Panc1 (cell line): Measurements from ENCODE around the gene DCST1. TPM values are rescaled to one million over a fixed set of nuclear protein-coding genes. Genes with fewer than 3 reads are reported as not detected.

ENCODE experiments used
- ATAC-seq: fragments of 200-7000 bp; cut with Tn5 transposase; 2 replicates; pipeline ENCODE4 v1.9.1; 2020; ENCODE audit warnings: mild to moderate bottlenecking, moderate library complexity
- BruUV-seq: library from RNA; stranded (reverse); fragments of 400-500 nt; replicated peaks from 2 replicates; lab custom pipeline; 2021; lab: Mats Ljungman, UMichigan
- CTCF ChIA-PET: fragments of 300-600 bp; sonication (Branson Sonifier 250); formaldehyde crosslinking; loops from one replicate; lab custom pipeline; 2022; ENCODE audit warnings: antibody characterized with exemption; lab: Charles Lee
- POLR2A ChIA-PET: fragments of 300-600 bp; sonication (Branson Sonifier 250); formaldehyde crosslinking; loops from one replicate; lab custom pipeline; 2022; ENCODE audit warnings: antibody characterized with exemption; lab: Charles Lee
- DNase-seq: peaks from one replicate; pipeline ENCODE4 v3.0.0-alpha.2; 2010; ENCODE audit warnings: low read depth, low spot score
- H3K27ac ChIP-seq: 2 replicates; pipeline ENCODE4 v1.5.1; 2011; ENCODE audit warnings: mild to moderate bottlenecking, low read length, inconsistent platforms
- H3K27me3 ChIP-seq: fragments of 200-500 bp; sonication (Bioruptor generic); 2 replicates; pipeline ENCODE4 v1.6.0; 2014; ENCODE audit warnings: low read length, inconsistent platforms; ENCODE audit not compliant: control insufficient read depth, insufficient read depth
- H3K36me3 ChIP-seq: fragments of 200-500 bp; sonication (Bioruptor generic); 2 replicates; pipeline ENCODE4 v1.5.1; 2014; ENCODE audit warnings: inconsistent platforms, mild to moderate bottlenecking, low read length, moderate library complexity; ENCODE audit not compliant: control insufficient read depth, insufficient read depth
- H3K4me1 ChIP-seq: 2 replicates; pipeline ENCODE4 v1.5.1; 2011; ENCODE audit warnings: inconsistent platforms, mild to moderate bottlenecking, low read length, moderate library complexity; ENCODE audit not compliant: control insufficient read depth, insufficient read depth
- H3K4me3 ChIP-seq, 2 experiments: 2 replicates each; pipeline ENCODE4 v1.5.1; 2011 to 2012; ENCODE audit warnings: low read depth in 2 of 2, low read length in 2 of 2, mild to moderate bottlenecking in 2 of 2, inconsistent platforms in 1 of 2, moderate library complexity in 1 of 2
- H3K9me3 ChIP-seq: fragments of 200-500 bp; sonication (Bioruptor generic); 2 replicates; pipeline ENCODE4 v1.5.1; 2014; ENCODE audit warnings: low read depth, mild to moderate bottlenecking, inconsistent platforms, low read length, moderate library complexity; ENCODE audit not compliant: control insufficient read depth, insufficient read depth
- POLR2AphosphoS5 ChIP-seq: IDR thresholded peaks from 2 replicates; pipeline ENCODE4 v1.6.1; 2012; ENCODE audit warnings: mild to moderate bottlenecking, low read depth, low read length, moderate library complexity
- SIN3A ChIP-seq: IDR thresholded peaks from 2 replicates; pipeline ENCODE4 v1.6.1; 2012; ENCODE audit warnings: low read depth, mild to moderate bottlenecking, low read length, moderate library complexity, borderline replicate concordance; ENCODE audit not compliant: insufficient read depth
- TCF7L2 ChIP-seq: IDR thresholded peaks from 2 replicates; pipeline ENCODE4 v1.6.1; 2011; ENCODE audit warnings: mild to moderate bottlenecking, low read depth, low read length, inconsistent platforms
- in situ Hi-C: cut with HindIII; loops from 2 replicates; pipeline ENCODE4 v1.10.0; 2016; ENCODE audit warnings: low sequenced_read_pairs, low pct_unique_long_range_greater_than_20kb
- intact Hi-C: fragments of 100-400 bp; cut with micrococcal nuclease; formaldehyde crosslinking; loops from one replicate; pipeline ENCODE4 v1.10.0; 2022; ENCODE audit not compliant: unreplicated experiment
- total RNA-seq: library from RNA; stranded (reverse); gene quantifications from one replicate; pipeline ENCODE4 v1.2.1, GENCODE V29; 2021; ENCODE audit not compliant: unreplicated experiment
- TF ChIP-seq, protein P1 (sequence below), 2 experiments: IDR thresholded peaks; 2 replicates each; pipeline ENCODE4 v1.6.1; 2011 to 2012; ENCODE audit warnings: low read depth in 2 of 2, control low read depth in 1 of 2, low read length in 1 of 2, mild to moderate bottlenecking in 1 of 2, moderate library complexity in 1 of 2; ENCODE audit not compliant: insufficient read depth in 1 of 2
- TF ChIP-seq, protein P2 (sequence below): fragments of 450-650 bp; IDR thresholded peaks from 2 replicates; pipeline ENCODE4 v1.5.1; 2017; ENCODE audit warnings: mild to moderate bottlenecking

The DCST1 gene
- total RNA-seq, 1 experiment from 2014 or later: not detected

DNA sequence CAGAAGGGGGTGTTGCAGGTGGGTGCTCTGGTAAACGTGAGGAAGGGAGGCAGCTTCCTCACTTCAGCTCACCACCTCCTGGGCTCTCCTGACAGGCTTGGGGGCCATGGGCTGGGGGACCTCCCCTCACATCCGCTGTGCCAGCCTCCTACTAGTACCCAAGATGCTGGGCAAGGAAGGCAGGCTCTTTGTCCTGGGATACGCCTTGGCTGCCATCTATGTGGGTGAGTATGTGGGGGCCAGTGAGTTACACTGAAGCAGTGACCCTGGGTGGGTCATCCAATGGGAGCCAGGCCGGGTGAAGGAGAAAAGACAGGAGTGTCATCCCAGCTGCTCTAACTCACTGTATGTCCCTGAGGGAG lies 5.7 kb downstream of the DCST1 start:
- intact Hi-C loops: no loop called here
- BruUV-seq: no TSS peak
- Histone ChIP-seq H3K36me3 (no peaks in the 10 kb centered on the region), H3K4me3 (no peak overlapping the region), H3K27me3 (no peaks in the 10 kb centered on the region), H3K27ac (no peak overlapping the region), H3K4me1 (no peaks in the 10 kb centered on the region), H3K9me3 (no peaks in the 10 kb centered on the region)
- POLR2A ChIA-PET: no interaction called here
- in situ Hi-C loops: no loop called here
- ATAC-seq (no peak), DNase-seq (no peak)
- CTCF ChIA-PET: interaction anchor here (0.6 kb wide), 1 partner anchor 32 kb away, joined by 3 read pairs; no protein-coding TSS in a partner anchor
- TF ChIP-seq, protein P1, sequence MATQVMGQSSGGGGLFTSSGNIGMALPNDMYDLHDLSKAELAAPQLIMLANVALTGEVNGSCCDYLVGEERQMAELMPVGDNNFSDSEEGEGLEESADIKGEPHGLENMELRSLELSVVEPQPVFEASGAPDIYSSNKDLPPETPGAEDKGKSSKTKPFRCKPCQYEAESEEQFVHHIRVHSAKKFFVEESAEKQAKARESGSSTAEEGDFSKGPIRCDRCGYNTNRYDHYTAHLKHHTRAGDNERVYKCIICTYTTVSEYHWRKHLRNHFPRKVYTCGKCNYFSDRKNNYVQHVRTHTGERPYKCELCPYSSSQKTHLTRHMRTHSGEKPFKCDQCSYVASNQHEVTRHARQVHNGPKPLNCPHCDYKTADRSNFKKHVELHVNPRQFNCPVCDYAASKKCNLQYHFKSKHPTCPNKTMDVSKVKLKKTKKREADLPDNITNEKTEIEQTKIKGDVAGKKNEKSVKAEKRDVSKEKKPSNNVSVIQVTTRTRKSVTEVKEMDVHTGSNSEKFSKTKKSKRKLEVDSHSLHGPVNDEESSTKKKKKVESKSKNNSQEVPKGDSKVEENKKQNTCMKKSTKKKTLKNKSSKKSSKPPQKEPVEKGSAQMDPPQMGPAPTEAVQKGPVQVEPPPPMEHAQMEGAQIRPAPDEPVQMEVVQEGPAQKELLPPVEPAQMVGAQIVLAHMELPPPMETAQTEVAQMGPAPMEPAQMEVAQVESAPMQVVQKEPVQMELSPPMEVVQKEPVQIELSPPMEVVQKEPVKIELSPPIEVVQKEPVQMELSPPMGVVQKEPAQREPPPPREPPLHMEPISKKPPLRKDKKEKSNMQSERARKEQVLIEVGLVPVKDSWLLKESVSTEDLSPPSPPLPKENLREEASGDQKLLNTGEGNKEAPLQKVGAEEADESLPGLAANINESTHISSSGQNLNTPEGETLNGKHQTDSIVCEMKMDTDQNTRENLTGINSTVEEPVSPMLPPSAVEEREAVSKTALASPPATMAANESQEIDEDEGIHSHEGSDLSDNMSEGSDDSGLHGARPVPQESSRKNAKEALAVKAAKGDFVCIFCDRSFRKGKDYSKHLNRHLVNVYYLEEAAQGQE (IDR thresholded peaks at IDR 0.05; ENCODE audit: insufficient read depth in 1 of 2, low read depth in 2 of 2, low read length in 1 of 2): no peak
- TF ChIP-seq SIN3A (no peak), TCF7L2 (no peak), POLR2AphosphoS5 (no peak)
- TF ChIP-seq, protein P2, sequence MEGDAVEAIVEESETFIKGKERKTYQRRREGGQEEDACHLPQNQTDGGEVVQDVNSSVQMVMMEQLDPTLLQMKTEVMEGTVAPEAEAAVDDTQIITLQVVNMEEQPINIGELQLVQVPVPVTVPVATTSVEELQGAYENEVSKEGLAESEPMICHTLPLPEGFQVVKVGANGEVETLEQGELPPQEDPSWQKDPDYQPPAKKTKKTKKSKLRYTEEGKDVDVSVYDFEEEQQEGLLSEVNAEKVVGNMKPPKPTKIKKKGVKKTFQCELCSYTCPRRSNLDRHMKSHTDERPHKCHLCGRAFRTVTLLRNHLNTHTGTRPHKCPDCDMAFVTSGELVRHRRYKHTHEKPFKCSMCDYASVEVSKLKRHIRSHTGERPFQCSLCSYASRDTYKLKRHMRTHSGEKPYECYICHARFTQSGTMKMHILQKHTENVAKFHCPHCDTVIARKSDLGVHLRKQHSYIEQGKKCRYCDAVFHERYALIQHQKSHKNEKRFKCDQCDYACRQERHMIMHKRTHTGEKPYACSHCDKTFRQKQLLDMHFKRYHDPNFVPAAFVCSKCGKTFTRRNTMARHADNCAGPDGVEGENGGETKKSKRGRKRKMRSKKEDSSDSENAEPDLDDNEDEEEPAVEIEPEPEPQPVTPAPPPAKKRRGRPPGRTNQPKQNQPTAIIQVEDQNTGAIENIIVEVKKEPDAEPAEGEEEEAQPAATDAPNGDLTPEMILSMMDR: no peak

DNA sequence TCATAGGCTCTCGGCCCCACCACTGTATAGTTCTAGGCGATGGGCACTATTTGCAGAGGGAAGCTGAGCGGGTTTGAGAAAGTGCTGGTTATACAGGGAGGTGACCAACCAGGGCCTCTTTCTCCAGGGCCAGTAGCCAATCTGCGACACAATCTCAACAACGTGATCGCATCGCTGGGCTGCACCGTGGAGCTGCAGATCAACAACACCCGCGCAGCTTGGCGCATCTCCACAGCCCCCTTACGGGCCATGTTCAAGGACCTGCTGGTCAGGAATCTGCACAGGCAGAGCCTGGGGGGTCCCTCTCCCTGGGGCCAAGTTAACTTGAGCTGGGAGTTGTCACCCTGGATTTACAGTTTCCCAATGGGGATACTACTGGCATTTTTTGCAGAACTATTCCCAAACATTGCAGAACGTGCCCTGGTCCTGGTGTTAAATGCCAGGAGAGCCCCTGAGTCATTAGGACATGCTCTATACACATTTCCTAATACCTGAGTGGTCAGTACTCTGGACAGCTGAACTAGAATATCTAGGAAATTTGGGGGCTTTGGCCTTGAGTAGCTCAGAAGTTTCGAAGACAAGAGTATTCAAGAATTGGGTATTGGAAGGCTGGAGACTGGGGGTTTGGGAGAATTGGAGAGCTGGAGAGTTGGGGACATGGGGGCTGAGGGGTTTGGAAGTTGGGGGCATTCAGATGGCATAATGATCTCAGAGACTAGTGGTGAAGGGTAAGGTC lies 6.9 kb downstream of the DCST1 start:
- POLR2A ChIA-PET: interaction anchor here (0.7 kb wide), 2 partner anchors 20 to 357 kb away, joined by 3 to 21 read pairs; no protein-coding TSS in a partner anchor

More for the DNA sequence above, 6.9 kb downstream of the DCST1 start:
- H3K27ac ChIP-seq: no peak overlapping the region
- DNase-seq (no peak), ATAC-seq (no peak)
- CTCF ChIA-PET: no interaction called here
- H3K9me3 ChIP-seq: no peaks in the 10 kb centered on the region
- H3K4me3 ChIP-seq: no peak overlapping the region
- no TSS peak for BruUV-seq
- H3K36me3 ChIP-seq: no peaks in the 10 kb centered on the region
- no peaks in the 10 kb centered on the region for H3K27me3 ChIP-seq
- intact Hi-C loops: no loop called here
- in situ Hi-C loops: no loop called here
- no peaks in the 10 kb centered on the region for H3K4me1 ChIP-seq
- TF ChIP-seq, protein P1 (IDR thresholded peaks at IDR 0.05; ENCODE audit: insufficient read depth in 1 of 2, low read depth in 2 of 2, low read length in 1 of 2): no peak
- TF ChIP-seq SIN3A: no peak
